ENCODE results near the gene KIF18B. TPM values are rescaled to one million over a fixed set of nuclear protein-coding genes. Genes with fewer than 3 reads are reported as not detected.

Gene KIF18B
- total and polyA plus RNA-seq, 11 donors: 0.06 to 5.4 (median 0.30) TPM; not detected in 1

DNA sequence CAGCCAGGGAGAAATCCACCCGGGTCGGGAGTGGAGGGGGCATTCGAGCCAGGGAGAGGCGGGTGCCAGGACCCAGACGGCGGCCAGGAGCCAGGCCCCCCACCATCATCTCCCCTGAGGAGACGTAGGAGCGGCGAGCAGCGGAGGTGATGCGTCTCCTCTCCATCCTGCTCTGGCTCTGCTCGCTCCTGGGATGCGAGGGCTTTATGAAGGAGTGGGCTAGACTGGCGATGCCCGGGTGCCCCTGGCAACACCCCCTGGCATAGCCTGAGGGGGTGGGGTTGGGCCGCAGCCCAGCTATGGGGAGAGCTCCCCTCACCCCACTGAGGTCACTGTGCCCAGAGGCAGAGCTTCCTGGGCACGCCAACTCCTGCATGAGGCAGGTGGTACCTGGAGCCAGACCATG lies 32.2 kb downstream of the KIF18B start, which contains the start of gene GFAP:
GFAP (minus strand) TSS at position 180 of the 406 bp plus-strand sequence; CDS start at position 166, 14 bp downstream.
- intact Hi-C loops (cut with DNase I): loop anchor here in 6 of 10 donors (5.0 to 10.0 kb wide), 3 partner anchors 179 to 279 kb away; no protein-coding TSS in a partner anchor
- 80 to 89% (median 83%) methylated on average over 16 to 17 of the region's 17 CpGs for WGBS, 4 donors
- peaks cover 0 to 38% (median 17%) of the 10 kb centered on the region in 12 donors for H3K4me1 ChIP-seq

DNA sequence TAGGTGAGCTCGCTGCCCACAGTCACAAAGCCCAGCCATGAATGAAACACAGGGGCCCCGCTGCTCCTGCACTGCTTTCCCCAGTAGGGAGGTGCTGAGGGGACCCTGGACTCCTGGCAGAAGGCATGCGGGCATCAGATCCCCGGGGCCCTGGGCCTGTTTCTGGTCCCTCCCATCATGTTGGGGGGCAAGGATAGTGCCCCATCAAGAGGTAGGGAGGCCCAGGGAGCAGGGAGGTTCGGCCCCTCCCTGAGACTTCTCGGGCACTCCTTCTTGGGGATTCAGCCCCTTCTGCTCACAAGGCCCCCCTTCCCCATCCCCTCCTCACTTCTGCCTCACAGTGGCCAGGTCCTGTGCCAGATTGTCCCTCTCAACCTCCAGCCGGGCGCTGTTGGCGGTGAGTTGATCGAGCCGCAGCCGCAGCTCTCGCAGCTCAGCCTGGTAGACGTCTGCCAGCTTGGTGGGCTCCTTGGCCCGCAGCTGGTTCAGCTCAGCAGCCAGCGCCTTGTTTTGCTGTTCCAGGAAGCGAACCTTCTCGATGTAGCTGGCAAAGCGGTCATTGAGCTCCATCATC lies 32.8 kb downstream of the KIF18B start:
- no peak for TF ChIP-seq POLR2A (IDR thresholded peaks at IDR 0.05)
- TF ChIP-seq, protein P1, sequence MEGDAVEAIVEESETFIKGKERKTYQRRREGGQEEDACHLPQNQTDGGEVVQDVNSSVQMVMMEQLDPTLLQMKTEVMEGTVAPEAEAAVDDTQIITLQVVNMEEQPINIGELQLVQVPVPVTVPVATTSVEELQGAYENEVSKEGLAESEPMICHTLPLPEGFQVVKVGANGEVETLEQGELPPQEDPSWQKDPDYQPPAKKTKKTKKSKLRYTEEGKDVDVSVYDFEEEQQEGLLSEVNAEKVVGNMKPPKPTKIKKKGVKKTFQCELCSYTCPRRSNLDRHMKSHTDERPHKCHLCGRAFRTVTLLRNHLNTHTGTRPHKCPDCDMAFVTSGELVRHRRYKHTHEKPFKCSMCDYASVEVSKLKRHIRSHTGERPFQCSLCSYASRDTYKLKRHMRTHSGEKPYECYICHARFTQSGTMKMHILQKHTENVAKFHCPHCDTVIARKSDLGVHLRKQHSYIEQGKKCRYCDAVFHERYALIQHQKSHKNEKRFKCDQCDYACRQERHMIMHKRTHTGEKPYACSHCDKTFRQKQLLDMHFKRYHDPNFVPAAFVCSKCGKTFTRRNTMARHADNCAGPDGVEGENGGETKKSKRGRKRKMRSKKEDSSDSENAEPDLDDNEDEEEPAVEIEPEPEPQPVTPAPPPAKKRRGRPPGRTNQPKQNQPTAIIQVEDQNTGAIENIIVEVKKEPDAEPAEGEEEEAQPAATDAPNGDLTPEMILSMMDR (IDR thresholded peaks at IDR 0.05): no peak
- WGBS, 4 donors: 84 to 91% (median 86%) methylated on average over 13 to 19 of the region's 19 CpGs
- Histone ChIP-seq H3K27ac (no peak overlapping the region), H3K36me3 (no peaks in the 10 kb centered on the region), H3K4me1 (peaks cover 0 to 35% (median 16%) of the 10 kb centered on the region in 12 donors), H3K9me3 (no peaks in the 10 kb centered on the region), H3K27me3 (peaks cover 0 to 25% (median 0%) of the 10 kb centered on the region in 9 donors), H3K4me3 (no peak overlapping the region)
- DNase-seq (no peak), ATAC-seq (no peak)
- intact Hi-C loops (cut with DNase I): loop anchor here in 6 of 10 donors (5.0 to 10.0 kb wide), 3 partner anchors 180 to 280 kb away; no protein-coding TSS in a partner anchor

More for the DNA sequence above, 32.2 kb downstream of the KIF18B start, which contains the start of gene GFAP:
- TF ChIP-seq POLR2A (IDR thresholded peaks at IDR 0.05): no peak
- TF ChIP-seq, protein P1 (IDR thresholded peaks at IDR 0.05): no peak
- H3K36me3 ChIP-seq: no peaks in the 10 kb centered on the region
- DNase-seq: no peak
- H3K27ac ChIP-seq: peak within 1 kb of the TSS in 11 of 12 donors; percentile 37 to 75 (median 62)
- no peak for ATAC-seq
- peaks cover 0 to 25% (median 0%) of the 10 kb centered on the region in 9 donors for H3K27me3 ChIP-seq
- H3K4me3 ChIP-seq: no peak within 1 kb of the TSS
- H3K9me3 ChIP-seq: no peaks in the 10 kb centered on the region

GRCh38 chr17:44914148-44914547 lies 33.4 kb downstream of the KIF18B start:
- peaks cover 0 to 25% (median 0%) of the 10 kb centered on the region in 9 donors for H3K27me3 ChIP-seq
- H3K9me3 ChIP-seq: no peaks in the 10 kb centered on the region
- no peak for DNase-seq
- no peak for ATAC-seq
- H3K36me3 ChIP-seq: no peaks in the 10 kb centered on the region
- 80 to 87% (median 84%) methylated on average over 4 of the region's 4 CpGs for WGBS, 4 donors
- no peak overlapping the region for H3K4me3 ChIP-seq
- no peak overlapping the region for H3K27ac ChIP-seq
- intact Hi-C loops (cut with DNase I): loop anchor here in 5 of 10 donors (10.0 kb wide), 2 partner anchors 181 to 281 kb away; no protein-coding TSS in a partner anchor
- H3K4me1 ChIP-seq: peaks cover 0 to 35% (median 16%) of the 10 kb centered on the region in 12 donors
- no peak for TF ChIP-seq POLR2A (IDR thresholded peaks at IDR 0.05)
- TF ChIP-seq, protein P1 (IDR thresholded peaks at IDR 0.05): no peak

- Histone ChIP-seq H3K4me1 (peaks cover 0 to 35% (median 16%) of the 10 kb centered on the region in 12 donors), H3K36me3 (no peaks in the 10 kb centered on the region), H3K27ac (no peak overlapping the region), H3K27me3 (peaks cover 0 to 25% (median 0%) of the 10 kb centered on the region in 9 donors), H3K9me3 (no peaks in the 10 kb centered on the region), H3K4me3 (no peak overlapping the region)
- WGBS, 4 donors: 51 to 61% (median 59%) methylated on average over 6 of the region's 6 CpGs
- intact Hi-C loops (cut with DNase I): loop anchor here in 5 of 10 donors (10.0 kb wide), 2 partner anchors 181 to 281 kb away; no protein-coding TSS in a partner anchor
- no peak for TF ChIP-seq POLR2A (IDR thresholded peaks at IDR 0.05)
- TF ChIP-seq, protein P1 (IDR thresholded peaks at IDR 0.05): no peak
- no peak for DNase-seq
- ATAC-seq: no peak
These were observed 33.9 kb downstream of the KIF18B start for GRCh38 chr17:44913676-44914075.

Data from heart left ventricle (tissue), 16 donors.